GM12878 (cell line): ENCODE results near the gene PP2D1. TPM values are rescaled to one million over a fixed set of nuclear protein-coding genes. Genes with fewer than 3 reads are reported as not detected.
A peak's percentile ranks its signal among the peaks of the same experiment; 100 is the strongest.

ENCODE experiments used
- ATAC-seq: fragments of 200-7000 bp; cut with Tn5 transposase; 3 replicates; pipeline ENCODE4 v1.9.1; 2020; ENCODE audit warnings: mild to moderate bottlenecking, moderate library complexity
- BruUV-seq: library from RNA; stranded (reverse); fragments of 400-500 nt; replicated peaks from 2 replicates; lab custom pipeline; 2021; lab: Mats Ljungman, UMichigan
- CTCF ChIA-PET: fragments of 300-600 bp; sonication (Branson Sonifier 250); formaldehyde crosslinking; extraction: SDS; loops from one replicate; lab custom pipeline; 2021; ENCODE audit warnings: inconsistent platforms; lab: Yijun Ruan, JAX
- POLR2A ChIA-PET: fragments of 350-600 bp; formaldehyde crosslinking; extraction: SDS; loops from one replicate; lab custom pipeline; 2021; ENCODE audit warnings: inconsistent platforms; lab: Charles Lee
- RAD21 ChIA-PET: fragments of 300-600 bp; sonication (Branson Sonifier 250); formaldehyde crosslinking; loops from one replicate; lab custom pipeline; 2023; ENCODE audit warnings: antibody characterized with exemption; ENCODE audit not compliant: unreplicated experiment; lab: Charles Lee
- SMC1A ChIA-PET: fragments of 300-600 bp; sonication (Branson Sonifier 250); formaldehyde crosslinking; loops from one replicate; lab custom pipeline; 2023; ENCODE audit not compliant: unreplicated experiment, uncharacterized antibody; lab: Charles Lee
- DNase-seq: peaks from one replicate; pipeline ENCODE4 v3.0.0-alpha.2; 2011; ENCODE audit warnings: low read depth, low spot score
- FAIRE-seq: peaks from 3 replicates; lab custom pipeline; 2011; peaks lifted over from hg19 to GRCh38; lab: Jason Lieb, UNC
- H2AFZ ChIP-seq: 2 replicates; pipeline ENCODE4 v1.6.0; 2011; ENCODE audit warnings: low read depth, low read length, control low read depth; ENCODE audit not compliant: control insufficient read depth
- H3K27ac ChIP-seq: 2 replicates; pipeline ENCODE4 v1.5.1; 2011; ENCODE audit warnings: control low read depth; ENCODE audit not compliant: control insufficient read depth, insufficient read depth
- H3K27me3 ChIP-seq, 2 experiments: replicated peaks in 1 of 2; 2 replicates each; pipeline versions ENCODE4 v1.6.0 to v1.6.1; 2011; ENCODE audit warnings: low read length in 1 of 2; ENCODE audit not compliant: control insufficient read depth in 2 of 2, insufficient read depth in 2 of 2
- H3K36me3 ChIP-seq, 2 experiments: 2 replicates each; pipeline ENCODE4 v1.5.1; 2011; ENCODE audit warnings: low read length in 1 of 2; ENCODE audit not compliant: control insufficient read depth in 2 of 2, insufficient read depth in 2 of 2
- H3K4me1 ChIP-seq: 2 replicates; pipeline ENCODE4 v1.6.1; 2011; ENCODE audit warnings: mild to moderate bottlenecking, low read length, moderate library complexity, mixed read lengths; ENCODE audit not compliant: control insufficient read depth, insufficient read depth
- H3K4me2 ChIP-seq: 2 replicates; pipeline ENCODE4 v1.6.0; 2011; ENCODE audit warnings: control low read depth; ENCODE audit not compliant: control insufficient read depth, insufficient read depth
- H3K4me3 ChIP-seq: fragments of 200-600 bp; sonication (generic); 2 replicates; pipeline ENCODE4 v1.5.1; 2016
- H3K79me2 ChIP-seq: 2 replicates; pipeline ENCODE4 v1.6.0; 2011; ENCODE audit warnings: low read length; ENCODE audit not compliant: control insufficient read depth, insufficient read depth
- H3K9ac ChIP-seq: 2 replicates; pipeline ENCODE4 v1.8.0; 2011; ENCODE audit warnings: low read length, control low read depth, mixed read lengths; ENCODE audit not compliant: control insufficient read depth, insufficient read depth
- H3K9me3 ChIP-seq: replicated peaks from 3 replicates; pipeline ENCODE4 v1.5.1; 2011; ENCODE audit warnings: mild to moderate bottlenecking, low read length; ENCODE audit not compliant: control insufficient read depth, insufficient read depth
- H4K20me1 ChIP-seq: 2 replicates; pipeline ENCODE4 v1.6.0; 2011; ENCODE audit not compliant: control insufficient read depth, insufficient read depth
- ATF7 ChIP-seq: fragments of 450-650 bp; IDR thresholded peaks from 2 replicates; pipeline ENCODE4 v1.6.1; 2016; ENCODE audit warnings: low read depth, mild to moderate bottlenecking
- CHD2 ChIP-seq: IDR thresholded peaks from 2 replicates; pipeline ENCODE4 v1.6.1; 2011; ENCODE audit warnings: low read depth, low read length, improper control_type of control experiment, borderline replicate concordance
- GATAD2B ChIP-seq: fragments of 450-650 bp; conservative IDR thresholded peaks from 2 replicates; pipeline ENCODE4 v1.6.1; 2017; ENCODE audit warnings: low read depth, mild to moderate bottlenecking, moderate library complexity
- TAF1 ChIP-seq: IDR thresholded peaks from 2 replicates; pipeline ENCODE4 v1.6.1; 2011; ENCODE audit warnings: mild to moderate bottlenecking, low read depth, low read length, borderline replicate concordance
- WRNIP1 ChIP-seq: IDR thresholded peaks from 2 replicates; pipeline ENCODE4 v1.6.1; 2011; ENCODE audit warnings: low read depth, low read length, improper control_type of control experiment, borderline replicate concordance
- WGBS: methylation state at CpG from one replicate; pipeline ENCODE4 v1.1.6; 2016; ENCODE audit warnings: low lambda C conversion rate; ENCODE audit not compliant: insufficient replicate concordance, insufficient coverage; ENCODE audit errors: missing lambda C conversion rate; 5-methylcytosine and 5-hydroxymethylcytosine counted together
- in situ Hi-C: fragments of 300-500 bp; cut with MboI; formaldehyde crosslinking; loops from 9 replicates; pipeline ENCODE4 v1.14.3; 2018; ENCODE audit warnings: mixed read lengths
- intact Hi-C: fragments of 100-400 bp; cut with micrococcal nuclease; formaldehyde crosslinking; loops from one replicate; pipeline ENCODE4 v1.14.2; 2022; ENCODE audit not compliant: unreplicated experiment
- polyA plus RNA-seq, 11 experiments: library from polyadenylated mRNA; depleted of rRNA in 4 of 11; unstranded in 6 of 11; stranded (reverse) in 5 of 11; fragments of >200 nt; fragmentation: Nextera tagmentation in 4 of 11; fragmentation: Illumina TruSeq in 1 of 11; extraction: Ambion mirVana in 4 of 11; extraction: Trizol in 1 of 11; gene quantifications; 1 replicate in 1 of 11; 2 replicates in 10 of 11; pipeline versions ENCODE4 v1.2.1 to v1.2.3, GENCODE V29; 2011 to 2016; ENCODE audit warnings: inconsistent platforms in 2 of 11, missing spikeins in 2 of 11, low read depth in 1 of 11
- total RNA-seq, 4 experiments: library from RNA; depleted of rRNA in 3 of 4; stranded (reverse); fragments of >200 nt in 3 of 4; fragmentation: Illumina TruSeq in 1 of 4; extraction: Trizol in 1 of 4; gene quantifications; 2 replicates each; pipeline versions ENCODE4 v1.2.1 to v1.2.3, GENCODE V29; 2013 to 2021
- TF ChIP-seq, protein P1 (sequence below): fragments of 450-650 bp; IDR thresholded peaks from 2 replicates; pipeline ENCODE4 v1.6.1; 2017; ENCODE audit warnings: mild to moderate bottlenecking, low read depth, inconsistent platforms; ENCODE audit not compliant: poor library complexity, severe bottlenecking
- TF ChIP-seq, protein P2 (sequence below): IDR thresholded peaks from 2 replicates; pipeline ENCODE4 v1.6.1; 2012; ENCODE audit warnings: low read depth, low read length, improper control_type of control experiment

The PP2D1 gene
- total and polyA plus RNA-seq, 10 of the 15 experiments (the other 5 are each of a cell fraction or from before 2014, with no cell fraction given): 0.04 to 0.18 (median 0.17) TPM; not detected in 7

DNA sequence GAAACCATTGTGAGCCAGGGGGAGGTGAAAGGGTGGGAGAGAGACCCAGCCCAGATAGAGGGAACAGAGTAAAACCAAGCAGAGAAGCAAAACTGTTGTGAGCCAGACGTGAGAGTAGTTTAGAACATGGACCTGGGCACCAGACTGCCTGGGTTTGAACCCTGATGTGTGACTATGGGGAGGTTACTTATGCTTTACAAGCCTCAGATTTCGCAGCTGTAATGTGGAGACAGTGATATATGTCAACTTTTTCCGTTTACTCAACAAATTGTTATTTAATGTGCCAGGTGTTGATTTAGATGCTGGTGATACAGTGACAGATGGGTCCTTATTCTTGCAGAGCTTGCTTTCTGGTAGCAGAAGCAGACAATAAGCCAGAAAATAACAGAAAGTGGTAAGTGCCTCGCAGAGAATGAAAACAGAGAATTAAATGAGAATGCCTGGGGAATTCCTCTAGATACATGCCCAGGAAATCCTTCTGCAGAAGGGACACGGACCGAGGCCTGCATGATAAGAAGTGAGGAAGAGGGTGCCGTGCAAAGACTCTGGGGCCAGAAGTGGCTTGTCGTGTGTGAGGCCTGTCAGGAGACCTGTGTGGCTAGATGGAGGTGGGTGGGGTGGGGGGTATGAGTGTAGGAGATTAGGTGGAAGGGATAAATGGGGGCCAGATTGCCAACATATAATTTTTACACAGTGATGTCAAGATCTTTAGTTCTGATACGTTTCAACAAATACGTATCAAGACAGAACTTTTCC lies 43.1 kb upstream of the PP2D1 start:
- in situ Hi-C loops: no loop called here
- ChIA-PET RAD21 (no interaction called here), POLR2A (no interaction called here), SMC1A (interaction anchor here (1.0 to 1.1 kb wide), 2 partner anchors 14 to 129 kb away, joined by 3 to 4 read pairs; no protein-coding TSS in a partner anchor), CTCF (no interaction called here)
- Histone ChIP-seq H3K79me2 (no peaks in the 10 kb centered on the region; the same call in 1 of the 2 replicates), H3K4me2 (peak overlapping the region; percentile 43), H3K27me3 (no peaks in the 10 kb centered on the region), H3K4me1 (peaks cover 21% of the 10 kb centered on the region), H3K36me3 (no peaks in the 10 kb centered on the region), H3K27ac (no peak overlapping the region), H4K20me1 (no peaks in the 10 kb centered on the region), H3K9me3 (no peaks in the 10 kb centered on the region), H3K4me3 (no peak overlapping the region), H2AFZ (peak overlapping the region; percentile 15; the same call in 1 of the 2 replicates), H3K9ac (no peak overlapping the region)
- intact Hi-C loops: loop anchor here (5.0 kb wide), 1 partner anchor 132 kb away; the partner anchor contains the start of gene SGO1
- 79% methylated on average over 10 of the region's 10 CpGs for WGBS
- TF ChIP-seq, protein P1, sequence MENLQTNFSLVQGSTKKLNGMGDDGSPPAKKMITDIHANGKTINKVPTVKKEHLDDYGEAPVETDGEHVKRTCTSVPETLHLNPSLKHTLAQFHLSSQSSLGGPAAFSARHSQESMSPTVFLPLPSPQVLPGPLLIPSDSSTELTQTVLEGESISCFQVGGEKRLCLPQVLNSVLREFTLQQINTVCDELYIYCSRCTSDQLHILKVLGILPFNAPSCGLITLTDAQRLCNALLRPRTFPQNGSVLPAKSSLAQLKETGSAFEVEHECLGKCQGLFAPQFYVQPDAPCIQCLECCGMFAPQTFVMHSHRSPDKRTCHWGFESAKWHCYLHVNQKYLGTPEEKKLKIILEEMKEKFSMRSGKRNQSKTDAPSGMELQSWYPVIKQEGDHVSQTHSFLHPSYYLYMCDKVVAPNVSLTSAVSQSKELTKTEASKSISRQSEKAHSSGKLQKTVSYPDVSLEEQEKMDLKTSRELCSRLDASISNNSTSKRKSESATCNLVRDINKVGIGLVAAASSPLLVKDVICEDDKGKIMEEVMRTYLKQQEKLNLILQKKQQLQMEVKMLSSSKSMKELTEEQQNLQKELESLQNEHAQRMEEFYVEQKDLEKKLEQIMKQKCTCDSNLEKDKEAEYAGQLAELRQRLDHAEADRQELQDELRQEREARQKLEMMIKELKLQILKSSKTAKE: no peak
- TF ChIP-seq TAF1 (no peak), WRNIP1 (no peak), CHD2 (no peak), ATF7 (0 out of 2 replicates have a peak, but pooled peaks have one; percentile 8), GATAD2B (no peak)
- TF ChIP-seq, protein P2, sequence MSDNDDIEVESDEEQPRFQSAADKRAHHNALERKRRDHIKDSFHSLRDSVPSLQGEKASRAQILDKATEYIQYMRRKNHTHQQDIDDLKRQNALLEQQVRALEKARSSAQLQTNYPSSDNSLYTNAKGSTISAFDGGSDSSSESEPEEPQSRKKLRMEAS: no peak
- FAIRE-seq (no peak), ATAC-seq (peak; percentile 12), DNase-seq (no peak)
- no TSS peak for BruUV-seq
